Measurements from ENCODE around the gene CLK3.

The CLK3 gene
- long read RNA-seq, transcript CLK3-203 (12 exons, 3,787 nt), result minor isoform, 24 of 945 reads
- long read RNA-seq, transcript CLK3-202 (13 exons, 2,621 nt), result major isoform, 738 of 945 reads
- long read RNA-seq, transcript CLK3-226 (9 exons, 3,591 nt), result minor isoform, 7 of 945 reads
- long read RNA-seq, partial matches to known transcripts, result 62 of 945 reads
- long read RNA-seq, other reads (novel, unspliced or antisense), result 112 of 945 reads

DNA sequence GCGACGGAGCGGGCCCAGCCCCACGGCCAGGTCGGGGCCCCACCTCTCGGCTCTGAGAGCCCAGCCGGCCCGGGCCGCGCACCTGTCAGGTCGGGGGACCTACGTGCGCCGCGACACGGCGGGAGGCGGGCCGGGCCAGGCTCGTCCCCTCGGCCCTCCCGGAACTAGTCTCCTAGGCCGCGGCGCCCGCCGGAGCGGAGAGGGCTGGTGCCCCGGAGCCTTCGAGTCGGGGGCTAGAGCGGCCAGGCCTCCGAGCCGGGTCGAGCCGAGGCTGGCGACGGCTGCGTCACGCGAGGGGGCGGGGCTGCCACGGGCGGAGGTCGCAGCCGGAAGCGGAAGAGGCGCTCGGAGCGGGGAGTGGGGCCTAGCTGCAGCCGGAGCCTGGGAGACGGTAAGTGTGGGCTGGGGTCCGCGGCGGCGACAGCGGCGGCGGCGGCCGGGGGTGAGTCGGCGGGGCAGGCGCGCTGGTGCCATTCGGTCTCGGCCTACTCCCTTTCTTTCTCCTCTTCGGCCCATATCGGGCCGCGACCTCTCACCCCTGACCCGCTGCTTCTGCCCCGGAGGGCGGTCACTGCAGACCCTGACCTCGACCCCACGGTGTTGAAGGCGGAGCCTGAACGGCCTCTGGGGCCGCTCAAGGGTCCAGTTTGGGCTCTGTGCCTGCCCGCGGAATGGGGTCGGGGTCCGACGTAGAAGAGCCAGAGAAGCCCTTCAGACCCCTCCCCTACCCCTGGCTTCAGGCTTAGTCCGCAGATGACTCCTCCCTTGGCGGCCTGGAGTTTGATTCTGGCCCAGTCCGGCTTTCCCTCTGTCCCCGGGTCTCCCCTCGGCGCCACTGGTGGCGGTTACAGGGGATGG, at the start of gene CLK3:
CLK3 (plus strand) TSS at position 329 of the 858 bp plus-strand sequence. CDS start 3,361 bp downstream, outside the sequence.
- Histone ChIP-seq H3K27ac (replicated peaks) (peak within 1 kb of the TSS; percentile 92), H3K4me3 (replicated peaks; ENCODE audit: insufficient read depth, low read length) (peak within 1 kb of the TSS; percentile 84), H3K27me3 (ENCODE audit: insufficient read depth, poor library complexity, severe bottlenecking) (no peaks in the 10 kb centered on the region)
- TF ChIP-seq GABPA (IDR thresholded peaks at IDR 0.05; ENCODE audit: low read depth), result peak; percentile 85
- no peak for TF ChIP-seq CTCF (IDR thresholded peaks at IDR 0.05; ENCODE audit: insufficient read depth, low read length)
- TF ChIP-seq SPI1 (IDR thresholded peaks at IDR 0.05; ENCODE audit: borderline replicate concordance, low read depth), result no peak
- TF ChIP-seq POLR2AphosphoS5 (IDR thresholded peaks at IDR 0.05; ENCODE audit: low read depth), result peak; percentile 73; the same call in 1 of the 2 replicates
- peak; percentile 93 to 95 for DNase-seq (ENCODE audit: low read depth in 1 of 2, low spot score in 1 of 2)

DNA sequence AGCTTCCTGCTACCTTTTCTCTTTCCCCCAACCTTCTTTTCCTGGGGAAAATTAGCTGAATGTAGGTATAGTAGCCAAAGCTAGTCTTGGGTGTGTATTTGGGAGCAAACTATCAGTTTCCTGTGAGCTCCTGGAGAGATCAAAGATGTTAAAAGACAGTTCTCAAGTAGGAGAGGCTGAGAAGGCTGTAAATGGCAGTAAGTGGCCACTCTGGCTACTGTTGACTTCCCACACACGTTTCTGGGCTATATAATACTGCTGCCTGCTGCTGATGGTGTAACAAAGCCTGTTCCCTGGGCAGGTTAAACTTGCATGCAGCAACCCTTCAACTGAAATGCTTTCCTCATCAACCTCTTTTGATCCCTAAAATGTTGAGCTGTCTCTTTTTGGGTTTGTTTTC, 47.0 kb upstream of the CLK3 start:
- Histone ChIP-seq H3K4me3 (replicated peaks; ENCODE audit: insufficient read depth, low read length) (no peak overlapping the region), H3K27me3 (ENCODE audit: insufficient read depth, poor library complexity, severe bottlenecking) (no peaks in the 10 kb centered on the region), H3K27ac (replicated peaks) (no peak overlapping the region)
- no peak for DNase-seq (ENCODE audit: low read depth in 1 of 2, low spot score in 1 of 2)
- no peak for TF ChIP-seq REST (IDR thresholded peaks at IDR 0.05; ENCODE audit: insufficient replicate concordance, low read depth)
- no peak for TF ChIP-seq GABPA (IDR thresholded peaks at IDR 0.05; ENCODE audit: low read depth)

GRCh38 chr15:74569731-74570070, 45.9 kb upstream of the CLK3 start:
- H3K27ac ChIP-seq (replicated peaks), result no peak overlapping the region
- no peaks in the 10 kb centered on the region for H3K27me3 ChIP-seq (ENCODE audit: insufficient read depth, poor library complexity, severe bottlenecking)
- no peak for TF ChIP-seq POLR2AphosphoS5 (IDR thresholded peaks at IDR 0.05; ENCODE audit: low read depth)
- TF ChIP-seq SPI1 (IDR thresholded peaks at IDR 0.05; ENCODE audit: borderline replicate concordance, low read depth), result no peak
- no peak for TF ChIP-seq CTCF (IDR thresholded peaks at IDR 0.05; ENCODE audit: insufficient read depth, low read length)
- no peak for TF ChIP-seq GABPA (IDR thresholded peaks at IDR 0.05; ENCODE audit: low read depth)
- H3K4me3 ChIP-seq (replicated peaks; ENCODE audit: insufficient read depth, low read length), result no peak overlapping the region
- no peak for DNase-seq (ENCODE audit: low read depth in 1 of 2, low spot score in 1 of 2)

GRCh38 chr15:74571191-74571590, 44.4 kb upstream of the CLK3 start:
- DNase-seq (ENCODE audit: low read depth in 1 of 2, low spot score in 1 of 2), result no peak
- Histone ChIP-seq H3K27ac (replicated peaks) (no peak overlapping the region), H3K4me3 (replicated peaks; ENCODE audit: insufficient read depth, low read length) (no peak overlapping the region), H3K27me3 (ENCODE audit: insufficient read depth, poor library complexity, severe bottlenecking) (no peaks in the 10 kb centered on the region)
- TF ChIP-seq SPI1 (IDR thresholded peaks at IDR 0.05; ENCODE audit: borderline replicate concordance, low read depth), result no peak
- TF ChIP-seq CTCF (IDR thresholded peaks at IDR 0.05; ENCODE audit: insufficient read depth, low read length), result no peak
- TF ChIP-seq REST (IDR thresholded peaks at IDR 0.05; ENCODE audit: insufficient replicate concordance, low read depth), result no peak
- no peak for TF ChIP-seq POLR2AphosphoS5 (IDR thresholded peaks at IDR 0.05; ENCODE audit: low read depth)
- TF ChIP-seq GABPA (IDR thresholded peaks at IDR 0.05; ENCODE audit: low read depth), result no peak

All from HL-60 (cell line).